Measurements from ENCODE around the gene F2RL3.
"Not testable (repeated sequence)": the region's sequence is repeated elsewhere in the genome, so short reads cannot be mapped to it uniquely, and the experiment has no call there.

The F2RL3 gene

GRCh38 chr19:16934489-16934888, 45.7 kb downstream of the F2RL3 start:
- no peaks in the 10 kb centered on the region for H4K20me1 ChIP-seq (ENCODE audit: insufficient read depth, low read length)
- no peaks in the 10 kb centered on the region for H3F3A ChIP-seq (ENCODE audit: insufficient read depth, low read length)
- no peaks in the 10 kb centered on the region for H3K9me2 ChIP-seq (ENCODE audit: low read depth, low read length)
- H3K36me3 ChIP-seq (ENCODE audit: insufficient read depth, low read length) = no peaks in the 10 kb centered on the region
- TF ChIP-seq CTCF (IDR thresholded peaks at IDR 0.05; ENCODE audit: low read length) (no peak), EZH2 (IDR thresholded peaks at IDR 0.05; ENCODE audit: borderline replicate concordance, low read length) (no peak)
- no peaks in the 10 kb centered on the region; the same call in 1 of the 2 replicates for H3K27me3 ChIP-seq (ENCODE audit: insufficient read depth, low read length)
- H3K79me2 ChIP-seq (ENCODE audit: insufficient read depth, low read length) = no peaks in the 10 kb centered on the region
- no peaks in the 10 kb centered on the region for H3K4me1 ChIP-seq (ENCODE audit: insufficient read depth, low read length, severe bottlenecking)
- H3K9me3 ChIP-seq (ENCODE audit: low read length) = peaks cover 10% of the 10 kb centered on the region
- H3K4me3 ChIP-seq (ENCODE audit: low read depth, low read length, poor library complexity, severe bottlenecking) = no peak overlapping the region
- no peak overlapping the region for H3K9ac ChIP-seq (ENCODE audit: low read length)
- H3K27ac ChIP-seq (ENCODE audit: low read depth, low read length, poor library complexity, severe bottlenecking) = no peak overlapping the region
- no peak overlapping the region for H2AFZ ChIP-seq (ENCODE audit: low read length)
- no peak overlapping the region for H3K4me2 ChIP-seq (ENCODE audit: low read length)

- no peaks in the 10 kb centered on the region for H3F3A ChIP-seq (ENCODE audit: insufficient read depth, low read length)
- H3K27me3 ChIP-seq (ENCODE audit: insufficient read depth, low read length) = no peaks in the 10 kb centered on the region; the same call in 1 of the 2 replicates
- TF ChIP-seq CTCF (IDR thresholded peaks at IDR 0.05; ENCODE audit: low read length) = no peak
- no peak for TF ChIP-seq EZH2 (IDR thresholded peaks at IDR 0.05; ENCODE audit: borderline replicate concordance, low read length)
- H3K27ac ChIP-seq (ENCODE audit: low read depth, low read length, poor library complexity, severe bottlenecking) = no peak overlapping the region
- no peaks in the 10 kb centered on the region for H3K36me3 ChIP-seq (ENCODE audit: insufficient read depth, low read length)
- H3K9me2 ChIP-seq (ENCODE audit: low read depth, low read length) = no peaks in the 10 kb centered on the region
- H3K4me2 ChIP-seq (ENCODE audit: low read length) = no peak overlapping the region
- H4K20me1 ChIP-seq (ENCODE audit: insufficient read depth, low read length) = no peaks in the 10 kb centered on the region
- H3K9ac ChIP-seq (ENCODE audit: low read length) = no peak overlapping the region
- peaks cover 10% of the 10 kb centered on the region for H3K9me3 ChIP-seq (ENCODE audit: low read length)
- no peak overlapping the region for H2AFZ ChIP-seq (ENCODE audit: low read length)
- no peak overlapping the region for H3K4me3 ChIP-seq (ENCODE audit: low read depth, low read length, poor library complexity, severe bottlenecking)
- H3K79me2 ChIP-seq (ENCODE audit: insufficient read depth, low read length) = no peaks in the 10 kb centered on the region
- H3K4me1 ChIP-seq (ENCODE audit: insufficient read depth, low read length, severe bottlenecking) = no peaks in the 10 kb centered on the region
These were observed 48.1 kb downstream of the F2RL3 start for GRCh38 chr19:16936901-16937300.

GRCh38 chr19:16937796-16938195, 49.0 kb downstream of the F2RL3 start:
- not testable (repeated sequence) for H3K9ac ChIP-seq (ENCODE audit: low read length); H3K4me3 ChIP-seq (ENCODE audit: low read depth, low read length, poor library complexity, severe bottlenecking); H3K4me2 ChIP-seq (ENCODE audit: low read length); H3K4me1 ChIP-seq (ENCODE audit: insufficient read depth, low read length, severe bottlenecking); H3K79me2 ChIP-seq (ENCODE audit: insufficient read depth, low read length); H3K27me3 ChIP-seq (ENCODE audit: insufficient read depth, low read length); H2AFZ ChIP-seq (ENCODE audit: low read length); H3F3A ChIP-seq (ENCODE audit: insufficient read depth, low read length); H3K27ac ChIP-seq (ENCODE audit: low read depth, low read length, poor library complexity, severe bottlenecking); H3K9me2 ChIP-seq (ENCODE audit: low read depth, low read length); H4K20me1 ChIP-seq (ENCODE audit: insufficient read depth, low read length); H3K36me3 ChIP-seq (ENCODE audit: insufficient read depth, low read length)
- H3K9me3 ChIP-seq (ENCODE audit: low read length) = peaks cover 10% of the 10 kb centered on the region

GRCh38 chr19:16938211-16938610, 49.4 kb downstream of the F2RL3 start:
- no peaks in the 10 kb centered on the region; the same call in 1 of the 2 replicates for H3K27me3 ChIP-seq (ENCODE audit: insufficient read depth, low read length)
- no peak overlapping the region for H2AFZ ChIP-seq (ENCODE audit: low read length)
- no peak overlapping the region for H3K4me2 ChIP-seq (ENCODE audit: low read length)
- H3K9me3 ChIP-seq (ENCODE audit: low read length) = peaks cover 10% of the 10 kb centered on the region
- H3K4me3 ChIP-seq (ENCODE audit: low read depth, low read length, poor library complexity, severe bottlenecking) = no peak overlapping the region
- H3K4me1 ChIP-seq (ENCODE audit: insufficient read depth, low read length, severe bottlenecking) = no peaks in the 10 kb centered on the region
- TF ChIP-seq EZH2 (IDR thresholded peaks at IDR 0.05; ENCODE audit: borderline replicate concordance, low read length) = no peak
- no peak for TF ChIP-seq CTCF (IDR thresholded peaks at IDR 0.05; ENCODE audit: low read length)
- no peak overlapping the region for H3K9ac ChIP-seq (ENCODE audit: low read length)
- H3K27ac ChIP-seq (ENCODE audit: low read depth, low read length, poor library complexity, severe bottlenecking) = no peak overlapping the region
- H4K20me1 ChIP-seq (ENCODE audit: insufficient read depth, low read length) = no peaks in the 10 kb centered on the region
- H3K79me2 ChIP-seq (ENCODE audit: insufficient read depth, low read length) = no peaks in the 10 kb centered on the region
- no peaks in the 10 kb centered on the region for H3K36me3 ChIP-seq (ENCODE audit: insufficient read depth, low read length)
- H3F3A ChIP-seq (ENCODE audit: insufficient read depth, low read length) = no peaks in the 10 kb centered on the region
- no peaks in the 10 kb centered on the region for H3K9me2 ChIP-seq (ENCODE audit: low read depth, low read length)

GRCh38 chr19:16940063-16940462, 51.3 kb downstream of the F2RL3 start:
- not testable (repeated sequence) for H3K4me3 ChIP-seq (ENCODE audit: low read depth, low read length, poor library complexity, severe bottlenecking); H2AFZ ChIP-seq (ENCODE audit: low read length); H3K9me2 ChIP-seq (ENCODE audit: low read depth, low read length); H3K4me2 ChIP-seq (ENCODE audit: low read length); H3F3A ChIP-seq (ENCODE audit: insufficient read depth, low read length); H3K27me3 ChIP-seq (ENCODE audit: insufficient read depth, low read length); H3K4me1 ChIP-seq (ENCODE audit: insufficient read depth, low read length, severe bottlenecking); H4K20me1 ChIP-seq (ENCODE audit: insufficient read depth, low read length); H3K9ac ChIP-seq (ENCODE audit: low read length); H3K27ac ChIP-seq (ENCODE audit: low read depth, low read length, poor library complexity, severe bottlenecking); H3K79me2 ChIP-seq (ENCODE audit: insufficient read depth, low read length); H3K9me3 ChIP-seq (ENCODE audit: low read length); H3K36me3 ChIP-seq (ENCODE audit: insufficient read depth, low read length)

Data from OCI-LY1 (cell line).